ENCODE data around the gene HOPX. TPM values are rescaled to one million over a fixed set of nuclear protein-coding genes. Genes with fewer than 3 reads are reported as not detected.

Gene HOPX
- total RNA-seq, 2 donors from 2014 or later, result 2.0 to 3.1 TPM

DNA sequence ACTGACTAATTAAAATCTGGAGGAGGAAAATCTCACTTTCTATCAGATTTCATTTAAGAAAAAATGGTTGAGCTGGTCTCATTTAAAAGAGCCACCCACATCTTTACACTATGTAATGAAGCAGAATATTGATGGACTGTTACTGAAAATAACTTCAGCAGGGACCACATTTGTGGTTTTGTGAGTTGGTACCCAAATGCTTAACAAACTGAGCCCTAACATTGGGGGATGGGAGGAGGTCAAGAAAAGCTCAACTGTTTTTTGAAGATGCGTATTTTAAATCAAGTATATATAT is 30.1 kb downstream of the HOPX start:
- no peak for DNase-seq (ENCODE audit: low spot score)
- peaks cover 13 to 20% of the 10 kb centered on the region in 2 donors for H3K4me1 ChIP-seq (ENCODE audit: control insufficient read depth in 1 of 2, low read depth in 2 of 2)
- no peak overlapping the region for H3K27ac ChIP-seq
- H3K9me3 ChIP-seq, result peaks cover 5% of the 10 kb centered on the region
- no peaks in the 10 kb centered on the region for H3K36me3 ChIP-seq
- TF ChIP-seq, protein P1, sequence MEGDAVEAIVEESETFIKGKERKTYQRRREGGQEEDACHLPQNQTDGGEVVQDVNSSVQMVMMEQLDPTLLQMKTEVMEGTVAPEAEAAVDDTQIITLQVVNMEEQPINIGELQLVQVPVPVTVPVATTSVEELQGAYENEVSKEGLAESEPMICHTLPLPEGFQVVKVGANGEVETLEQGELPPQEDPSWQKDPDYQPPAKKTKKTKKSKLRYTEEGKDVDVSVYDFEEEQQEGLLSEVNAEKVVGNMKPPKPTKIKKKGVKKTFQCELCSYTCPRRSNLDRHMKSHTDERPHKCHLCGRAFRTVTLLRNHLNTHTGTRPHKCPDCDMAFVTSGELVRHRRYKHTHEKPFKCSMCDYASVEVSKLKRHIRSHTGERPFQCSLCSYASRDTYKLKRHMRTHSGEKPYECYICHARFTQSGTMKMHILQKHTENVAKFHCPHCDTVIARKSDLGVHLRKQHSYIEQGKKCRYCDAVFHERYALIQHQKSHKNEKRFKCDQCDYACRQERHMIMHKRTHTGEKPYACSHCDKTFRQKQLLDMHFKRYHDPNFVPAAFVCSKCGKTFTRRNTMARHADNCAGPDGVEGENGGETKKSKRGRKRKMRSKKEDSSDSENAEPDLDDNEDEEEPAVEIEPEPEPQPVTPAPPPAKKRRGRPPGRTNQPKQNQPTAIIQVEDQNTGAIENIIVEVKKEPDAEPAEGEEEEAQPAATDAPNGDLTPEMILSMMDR (IDR thresholded peaks at IDR 0.05), result no peak
- no peak for ATAC-seq (ENCODE audit: insufficient number of reproducible peaks, low FRiP score, low read depth)
- H3K27me3 ChIP-seq (replicated peaks; ENCODE audit: insufficient read depth), result no peaks in the 10 kb centered on the region
- no peak overlapping the region for H3K4me3 ChIP-seq

DNA sequence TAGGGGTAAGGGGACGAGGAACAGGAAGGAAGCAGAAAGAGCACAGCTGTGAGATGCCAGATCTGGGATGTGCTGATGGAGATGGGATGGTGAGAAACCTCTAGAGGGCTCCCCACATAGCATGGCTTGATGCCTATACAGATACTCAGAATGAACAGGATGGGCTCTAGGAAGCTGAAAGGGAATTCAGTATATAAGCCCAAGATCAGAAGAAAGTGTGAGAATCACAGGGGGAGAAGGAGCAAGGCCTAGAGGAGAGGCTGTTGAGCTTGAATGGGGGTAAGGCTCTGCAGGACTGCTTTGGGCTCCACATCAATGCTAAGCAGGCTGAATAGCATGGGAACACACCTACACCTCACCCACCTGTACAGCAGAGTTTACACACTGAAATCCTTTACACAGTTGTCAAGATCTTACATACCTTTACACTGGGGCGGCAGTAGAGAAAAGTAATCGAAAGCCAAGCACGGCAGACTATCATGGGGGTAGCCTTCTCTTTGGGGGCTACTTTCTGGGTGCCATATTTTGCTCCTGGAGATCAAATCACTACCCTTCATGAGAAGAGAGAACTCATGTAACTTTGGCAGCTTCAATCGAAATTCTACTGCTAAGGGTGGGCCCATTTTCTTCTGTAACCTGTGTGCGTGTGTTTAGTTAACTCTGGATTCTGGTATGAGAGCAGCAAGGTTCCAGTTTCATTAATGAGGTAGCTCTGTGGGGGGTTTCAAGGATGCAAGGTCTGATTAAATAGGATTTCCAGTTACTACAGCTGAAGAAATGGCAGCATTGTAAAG is 30.6 kb downstream of the HOPX start:
- peaks cover 13 to 15% of the 10 kb centered on the region in 2 donors for H3K4me1 ChIP-seq (ENCODE audit: control insufficient read depth in 1 of 2, low read depth in 2 of 2)
- TF ChIP-seq, protein P1 (IDR thresholded peaks at IDR 0.05), result no peak
- ATAC-seq (ENCODE audit: insufficient number of reproducible peaks, low FRiP score, low read depth) (no peak), DNase-seq (ENCODE audit: low spot score) (no peak)
- H3K9me3 ChIP-seq, result peaks cover 5% of the 10 kb centered on the region
- no peaks in the 10 kb centered on the region for H3K27me3 ChIP-seq (replicated peaks; ENCODE audit: insufficient read depth)
- no peaks in the 10 kb centered on the region for H3K36me3 ChIP-seq
- H3K4me3 ChIP-seq, result no peak overlapping the region
- H3K27ac ChIP-seq, result no peak overlapping the region

DNA sequence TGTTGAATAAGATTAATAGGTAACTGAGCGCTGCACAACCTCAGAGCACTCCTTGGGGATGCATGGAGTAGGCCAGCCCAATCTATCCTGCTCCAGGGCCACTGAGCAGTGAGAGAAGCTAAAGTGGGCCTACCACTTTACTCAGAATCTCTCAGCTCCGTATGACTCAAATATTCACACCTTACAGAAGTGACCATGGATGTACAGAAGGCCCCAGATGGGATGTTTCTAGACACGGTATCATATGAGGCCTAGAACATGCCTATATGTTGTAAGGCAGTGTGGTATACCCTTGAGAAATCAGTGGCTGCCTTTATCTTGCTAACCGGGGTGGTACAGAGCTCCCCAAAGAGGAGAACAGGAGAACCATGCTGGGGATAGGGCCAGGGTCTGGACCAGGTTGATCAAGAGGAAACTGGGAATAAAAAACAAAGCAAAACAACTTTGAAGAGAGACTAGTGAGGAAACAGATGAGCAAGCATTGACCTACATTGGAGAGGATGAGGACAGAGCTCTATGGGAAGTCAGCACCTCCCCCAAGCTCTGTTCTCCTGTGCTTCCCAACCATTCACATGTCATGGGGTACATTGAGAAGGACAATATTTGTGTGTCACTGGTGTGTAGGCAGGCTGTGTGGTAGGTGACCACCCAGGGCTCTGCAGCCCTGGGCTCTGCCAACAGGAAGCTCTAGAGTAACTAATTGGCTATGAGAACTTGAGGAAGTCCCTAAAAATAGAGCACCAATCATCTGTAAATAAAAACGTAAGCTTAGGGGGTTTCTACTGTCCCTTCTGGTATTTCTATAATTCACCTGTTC is 31.4 kb downstream of the HOPX start:
- DNase-seq (ENCODE audit: low spot score), result no peak
- no peak for ATAC-seq (ENCODE audit: insufficient number of reproducible peaks, low FRiP score, low read depth)
- TF ChIP-seq, protein P1 (IDR thresholded peaks at IDR 0.05), result no peak
- Histone ChIP-seq H3K4me1 (ENCODE audit: control insufficient read depth in 1 of 2, low read depth in 2 of 2) (peaks cover 6 to 7% of the 10 kb centered on the region in 2 donors), H3K36me3 (no peaks in the 10 kb centered on the region), H3K27me3 (replicated peaks; ENCODE audit: insufficient read depth) (no peaks in the 10 kb centered on the region), H3K27ac (no peak overlapping the region), H3K9me3 (peaks cover 5% of the 10 kb centered on the region), H3K4me3 (no peak overlapping the region)

DNA sequence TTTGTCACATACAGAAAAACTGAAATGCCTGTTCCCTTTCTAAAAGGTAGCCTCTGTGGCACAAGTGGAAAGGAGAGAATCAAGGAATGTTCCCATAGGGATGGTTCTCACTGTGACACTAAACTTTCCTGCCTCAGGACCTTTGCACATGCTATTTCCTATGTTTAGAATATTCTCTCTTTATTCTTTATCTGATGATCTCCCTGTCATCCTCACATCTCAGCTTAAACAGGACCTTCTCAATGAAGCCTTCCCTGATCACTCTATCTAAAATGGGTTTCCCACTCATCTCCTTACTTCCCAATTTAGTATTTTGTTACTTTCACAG is 32.3 kb downstream of the HOPX start:
- Histone ChIP-seq H3K9me3 (peaks cover 5% of the 10 kb centered on the region), H3K36me3 (no peaks in the 10 kb centered on the region), H3K27ac (no peak overlapping the region), H3K4me1 (ENCODE audit: control insufficient read depth in 1 of 2, low read depth in 2 of 2) (no peaks in the 10 kb centered on the region), H3K27me3 (replicated peaks; ENCODE audit: insufficient read depth) (no peaks in the 10 kb centered on the region), H3K4me3 (no peak overlapping the region)
- ATAC-seq (ENCODE audit: insufficient number of reproducible peaks, low FRiP score, low read depth) (no peak), DNase-seq (ENCODE audit: low spot score) (no peak)
- TF ChIP-seq, protein P1 (IDR thresholded peaks at IDR 0.05), result no peak

DNA sequence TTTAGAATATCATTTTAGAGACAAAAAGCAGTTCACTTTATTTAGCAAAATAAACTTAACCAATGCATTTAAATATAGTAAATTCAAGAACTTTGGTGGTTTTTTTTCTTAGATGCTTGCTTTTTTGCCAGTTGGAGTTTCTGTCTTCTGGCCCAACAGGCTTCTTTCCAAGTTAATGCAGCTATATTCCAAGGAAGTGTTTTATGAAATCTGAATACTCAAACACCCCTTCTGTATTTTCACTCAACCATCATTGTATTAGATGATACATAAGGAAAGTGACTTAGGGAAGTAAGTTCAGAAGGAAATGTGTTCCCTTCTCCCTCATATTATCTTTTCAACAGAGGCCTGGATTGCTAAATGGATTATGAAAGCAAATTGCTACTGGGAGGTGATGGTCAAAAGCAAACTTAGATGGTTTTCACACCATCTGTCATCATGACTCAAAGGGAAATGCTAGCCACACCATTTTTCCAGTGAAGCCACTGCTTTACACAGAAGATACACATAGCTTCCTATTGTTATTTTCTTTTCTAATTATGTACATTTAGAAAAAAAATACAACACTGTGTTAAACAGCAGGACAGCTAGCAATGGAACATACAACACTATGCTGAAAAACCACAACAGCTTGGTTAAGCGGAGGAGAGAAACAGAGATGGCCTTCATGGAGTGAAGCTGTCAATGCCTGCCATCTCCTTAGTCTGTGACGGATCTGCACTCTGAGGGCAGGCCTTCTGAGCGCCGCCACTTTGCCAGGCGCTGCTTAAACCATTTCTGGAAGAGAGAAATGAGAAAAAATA is 32.9 kb downstream of the HOPX start:
- Histone ChIP-seq H3K4me1 (ENCODE audit: control insufficient read depth in 1 of 2, low read depth in 2 of 2) (no peaks in the 10 kb centered on the region), H3K36me3 (no peaks in the 10 kb centered on the region), H3K27ac (no peak overlapping the region), H3K27me3 (replicated peaks; ENCODE audit: insufficient read depth) (no peaks in the 10 kb centered on the region), H3K4me3 (no peak overlapping the region), H3K9me3 (peaks cover 5% of the 10 kb centered on the region)
- DNase-seq (ENCODE audit: low spot score) (no peak), ATAC-seq (ENCODE audit: insufficient number of reproducible peaks, low FRiP score, low read depth) (no peak)
- TF ChIP-seq, protein P1 (IDR thresholded peaks at IDR 0.05), result no peak
